ENCODE results near the gene PROX1.

PROX1 gene, protein sequence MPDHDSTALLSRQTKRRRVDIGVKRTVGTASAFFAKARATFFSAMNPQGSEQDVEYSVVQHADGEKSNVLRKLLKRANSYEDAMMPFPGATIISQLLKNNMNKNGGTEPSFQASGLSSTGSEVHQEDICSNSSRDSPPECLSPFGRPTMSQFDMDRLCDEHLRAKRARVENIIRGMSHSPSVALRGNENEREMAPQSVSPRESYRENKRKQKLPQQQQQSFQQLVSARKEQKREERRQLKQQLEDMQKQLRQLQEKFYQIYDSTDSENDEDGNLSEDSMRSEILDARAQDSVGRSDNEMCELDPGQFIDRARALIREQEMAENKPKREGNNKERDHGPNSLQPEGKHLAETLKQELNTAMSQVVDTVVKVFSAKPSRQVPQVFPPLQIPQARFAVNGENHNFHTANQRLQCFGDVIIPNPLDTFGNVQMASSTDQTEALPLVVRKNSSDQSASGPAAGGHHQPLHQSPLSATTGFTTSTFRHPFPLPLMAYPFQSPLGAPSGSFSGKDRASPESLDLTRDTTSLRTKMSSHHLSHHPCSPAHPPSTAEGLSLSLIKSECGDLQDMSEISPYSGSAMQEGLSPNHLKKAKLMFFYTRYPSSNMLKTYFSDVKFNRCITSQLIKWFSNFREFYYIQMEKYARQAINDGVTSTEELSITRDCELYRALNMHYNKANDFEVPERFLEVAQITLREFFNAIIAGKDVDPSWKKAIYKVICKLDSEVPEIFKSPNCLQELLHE

DNA sequence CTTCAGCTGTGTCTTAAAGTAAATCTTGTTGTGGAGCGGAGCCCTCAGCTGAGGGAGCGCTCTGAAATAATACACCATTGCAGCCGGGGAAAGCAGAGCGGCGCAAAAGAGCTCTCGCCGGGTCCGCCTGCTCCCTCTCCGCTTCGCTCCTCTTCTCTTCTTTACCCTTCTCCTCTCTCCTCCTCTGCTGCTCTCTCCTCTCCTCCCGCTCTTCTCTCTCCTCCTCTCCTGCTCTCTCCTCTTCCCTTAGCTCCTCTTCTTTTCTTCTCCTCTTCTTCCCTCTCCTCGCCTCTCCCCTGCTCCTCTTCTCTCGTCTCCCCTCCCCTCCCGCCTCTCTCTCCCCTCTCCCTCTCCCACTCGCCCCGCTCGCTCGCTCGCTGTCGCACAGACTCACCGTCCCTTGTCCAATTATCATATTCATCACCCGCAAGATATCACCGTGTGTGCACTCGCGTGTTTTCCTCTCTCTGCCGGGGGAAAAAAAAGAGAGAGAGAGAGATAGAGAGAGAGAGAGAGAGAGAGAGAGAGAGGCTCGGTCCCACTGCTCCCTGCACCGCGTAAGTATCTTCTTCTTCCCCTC is at the start of gene PROX1:
Gene PROX1, plus strand, starts transcription at position 47 of the 580 bp plus-strand sequence. CDS start 8,563 bp downstream, outside the sequence.
- no peak for DNase-seq (ENCODE audit: low read depth in 2 of 2)

DNA sequence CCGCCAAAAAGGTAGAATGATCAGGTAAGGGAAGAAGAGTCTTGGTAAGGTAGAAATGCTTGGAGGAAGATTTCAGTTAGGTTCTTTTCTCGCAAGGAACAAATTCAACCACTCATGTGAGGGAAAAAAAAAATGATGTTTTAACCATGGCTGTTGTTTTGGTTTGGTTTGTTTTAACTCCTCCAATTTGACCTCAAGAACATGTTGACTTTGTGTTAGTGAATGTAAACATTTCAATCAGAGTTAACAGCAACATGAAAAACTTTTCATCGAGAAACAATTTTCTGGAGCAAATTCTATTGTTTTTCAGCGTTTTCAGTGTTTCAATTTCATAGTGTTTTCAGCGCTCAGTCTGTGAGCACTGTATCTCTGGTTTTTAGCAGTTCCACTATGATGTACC is 49.0 kb upstream of the PROX1 start:
- no peak for DNase-seq (ENCODE audit: low read depth in 2 of 2)

DNA sequence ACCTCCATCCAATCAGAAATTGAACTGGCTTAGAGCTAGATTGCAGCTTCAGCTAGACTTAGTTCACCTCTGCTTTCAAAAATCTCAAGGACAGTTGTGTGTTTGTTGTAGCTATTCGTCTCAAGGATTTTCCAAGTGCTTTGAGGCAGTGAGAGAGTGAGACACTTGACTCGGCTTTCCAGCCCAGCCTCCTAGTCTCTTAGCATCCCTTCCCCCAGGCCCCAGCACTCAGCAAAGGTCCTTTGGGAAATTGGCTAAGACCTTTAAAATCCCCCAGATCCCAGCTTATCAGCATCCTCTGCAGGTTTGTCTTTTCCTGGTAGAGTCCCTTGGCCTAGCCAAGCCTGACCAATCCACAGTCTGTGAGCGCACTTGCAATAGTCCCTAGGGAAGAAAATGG is 47.9 kb upstream of the PROX1 start:
- DNase-seq (ENCODE audit: low read depth in 2 of 2): no peak

DNA sequence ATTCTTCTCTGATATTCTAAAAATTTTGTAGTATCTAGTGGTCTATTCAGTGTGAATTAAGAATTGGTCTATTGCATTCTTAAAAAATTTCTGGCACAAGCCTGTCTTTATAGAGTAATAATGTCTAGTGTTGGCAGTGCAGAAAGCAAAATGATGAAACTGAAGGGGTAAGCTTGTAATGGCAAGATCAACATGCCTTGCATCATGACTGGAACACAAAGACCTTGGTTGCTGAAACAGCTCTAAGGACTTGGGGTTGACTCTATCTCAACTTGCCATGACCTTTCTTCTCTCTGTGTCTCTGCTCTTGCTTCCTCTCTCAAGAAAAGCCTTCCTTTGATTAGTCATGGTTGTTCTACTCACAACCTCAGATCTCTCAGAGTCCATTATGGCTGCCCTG is 46.8 kb upstream of the PROX1 start:
- DNase-seq (ENCODE audit: low read depth in 2 of 2): no peak

DNA sequence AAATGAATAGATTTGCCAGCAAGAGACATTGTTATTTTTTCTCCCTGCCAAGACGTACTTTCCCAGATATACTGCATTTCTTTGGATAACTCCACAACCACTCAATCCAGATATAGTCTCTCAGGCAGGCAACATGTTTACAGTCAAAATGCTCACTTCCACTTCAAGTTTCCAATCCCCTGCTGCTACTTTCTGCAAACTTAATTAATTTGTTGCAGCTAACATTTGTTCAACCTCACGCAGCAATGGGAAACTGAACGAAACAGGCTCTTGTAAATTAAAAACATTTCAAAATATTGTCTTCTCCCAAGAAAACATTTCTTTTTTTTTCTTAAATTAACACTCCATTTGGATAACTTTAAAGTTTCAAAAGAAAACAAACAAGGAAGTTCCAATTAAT is 45.7 kb upstream of the PROX1 start:
- no peak for DNase-seq (ENCODE audit: low read depth in 2 of 2)

DNA sequence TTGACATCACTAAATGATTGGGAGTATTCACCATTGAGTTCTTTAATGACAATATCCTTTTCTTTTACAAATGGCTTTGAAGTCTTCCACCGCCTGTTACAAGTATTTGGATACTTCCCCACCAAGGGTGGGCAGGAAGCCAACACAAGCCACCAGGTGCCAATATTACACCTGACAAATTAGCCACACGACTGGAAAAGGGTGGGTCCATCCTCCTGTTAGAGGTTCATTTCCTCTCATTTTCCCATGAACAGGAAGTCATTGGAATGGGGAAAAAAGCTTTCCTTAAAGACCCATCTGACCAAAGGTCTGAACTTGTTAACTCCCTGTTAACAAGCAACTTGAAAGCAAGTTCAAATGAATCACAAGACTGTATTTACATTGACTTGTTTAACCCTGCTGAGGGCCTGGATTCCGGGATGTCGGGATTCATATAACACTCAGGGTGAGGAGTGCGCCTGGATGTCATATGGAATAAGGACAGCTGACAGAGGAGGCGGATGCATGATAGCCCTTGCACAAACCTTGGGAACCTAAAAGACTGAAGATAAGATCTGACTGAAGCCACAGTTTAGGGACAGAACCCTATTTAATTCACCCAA is 40.5 kb upstream of the PROX1 start:
- no peak for DNase-seq (ENCODE audit: low read depth in 2 of 2)

DNA sequence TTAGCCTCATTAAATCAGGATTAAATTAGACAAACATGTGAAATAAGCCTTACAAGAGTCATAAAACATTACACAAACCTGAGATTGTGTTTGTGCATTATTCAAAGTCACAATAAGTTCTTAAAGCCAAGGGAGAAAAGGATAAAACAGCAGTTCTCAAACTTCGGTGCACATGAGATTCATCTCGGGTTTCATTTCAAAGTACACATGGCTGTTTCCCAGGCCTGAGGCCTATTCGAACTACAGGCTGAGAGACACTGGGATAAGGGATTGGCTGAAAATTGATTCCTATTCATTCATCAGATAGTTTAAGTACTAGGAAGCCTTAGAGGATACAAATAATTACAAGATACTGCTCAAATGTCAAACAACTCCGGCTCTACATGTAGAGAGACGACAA is 35.9 kb upstream of the PROX1 start:
- DNase-seq (ENCODE audit: low read depth in 2 of 2): no peak

DNA sequence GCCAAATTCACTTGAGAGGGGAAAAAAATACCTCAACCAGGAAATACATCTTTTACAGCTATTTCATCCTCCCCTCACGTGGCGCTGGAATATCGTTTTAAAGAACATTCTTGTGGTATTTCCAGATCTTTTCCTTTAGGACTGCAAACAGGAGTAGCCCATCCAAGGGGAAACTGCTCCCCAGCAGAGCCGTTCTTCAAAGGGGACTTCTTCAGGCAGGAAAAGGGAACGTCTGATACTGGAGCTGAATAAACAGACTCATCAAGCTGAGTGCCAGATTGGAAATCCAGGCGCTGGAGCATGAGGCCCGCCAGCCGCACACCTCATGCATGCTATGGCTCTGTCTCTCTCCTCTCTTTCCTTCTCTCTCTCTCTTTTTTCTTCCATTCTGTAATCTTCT is 34.0 kb upstream of the PROX1 start:
- DNase-seq (ENCODE audit: low read depth in 2 of 2): no peak

DNA sequence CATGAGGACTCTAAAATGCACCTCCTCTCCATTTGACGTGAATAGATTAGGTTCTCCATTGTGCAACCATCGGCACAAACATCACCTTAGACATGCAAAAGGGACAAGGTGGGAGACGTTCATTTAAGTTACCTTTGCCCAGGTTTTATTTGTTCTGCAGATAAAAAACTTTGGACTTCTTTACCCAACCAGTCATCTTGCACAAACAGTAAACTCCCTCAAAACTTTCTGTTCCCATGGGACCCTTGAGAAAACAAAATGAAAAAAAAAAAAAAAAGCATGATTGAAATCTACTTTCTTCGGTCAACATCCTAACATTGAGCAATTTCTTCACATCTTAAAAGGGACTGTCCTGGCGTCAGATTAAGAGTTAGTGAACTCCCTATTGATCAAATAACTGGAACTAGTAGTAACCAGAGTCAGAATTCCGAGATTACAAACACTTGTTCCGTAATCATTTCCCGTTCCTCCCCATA is 31.4 kb upstream of the PROX1 start:
- no peak for DNase-seq (ENCODE audit: low read depth in 2 of 2)

DNA sequence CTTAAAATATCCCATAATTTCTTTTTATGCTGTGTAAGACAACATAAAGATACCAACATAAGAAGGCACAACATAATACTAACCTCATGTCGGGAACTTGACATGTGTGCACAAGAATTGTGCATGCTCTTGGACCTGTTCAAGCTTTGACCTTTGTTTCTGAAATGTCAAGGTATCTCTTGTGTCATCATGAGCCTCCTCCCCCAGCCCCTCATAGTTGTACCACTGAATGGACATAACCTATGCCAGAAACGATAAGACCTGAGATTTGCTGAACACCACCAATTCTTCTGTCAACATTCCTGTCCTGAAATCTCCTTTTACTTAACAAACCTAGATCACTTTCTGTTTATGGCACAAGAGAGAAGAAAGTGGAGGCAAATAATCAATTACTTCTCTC is 29.4 kb upstream of the PROX1 start:
- no peak for DNase-seq (ENCODE audit: low read depth in 2 of 2)

DNA sequence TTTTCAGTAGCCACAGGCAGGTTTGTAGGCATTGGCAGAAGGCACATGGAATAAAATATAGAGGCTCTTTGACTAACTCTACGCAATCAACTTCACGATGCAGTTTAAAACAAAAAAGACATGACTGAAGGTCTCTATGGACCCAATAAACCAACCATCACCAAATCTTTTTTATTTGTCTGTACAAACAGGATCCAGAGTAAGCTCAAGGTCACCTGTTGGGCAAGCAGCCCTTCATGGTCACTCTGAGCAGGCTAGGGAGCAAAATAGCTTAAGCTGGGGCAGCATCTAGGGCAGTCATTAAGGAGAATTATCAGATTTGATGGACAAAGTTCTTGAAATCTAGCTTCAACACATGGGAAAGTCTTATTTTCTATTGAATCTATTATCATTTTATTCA is 26.8 kb upstream of the PROX1 start:
- DNase-seq (ENCODE audit: low read depth in 2 of 2): no peak

DNA sequence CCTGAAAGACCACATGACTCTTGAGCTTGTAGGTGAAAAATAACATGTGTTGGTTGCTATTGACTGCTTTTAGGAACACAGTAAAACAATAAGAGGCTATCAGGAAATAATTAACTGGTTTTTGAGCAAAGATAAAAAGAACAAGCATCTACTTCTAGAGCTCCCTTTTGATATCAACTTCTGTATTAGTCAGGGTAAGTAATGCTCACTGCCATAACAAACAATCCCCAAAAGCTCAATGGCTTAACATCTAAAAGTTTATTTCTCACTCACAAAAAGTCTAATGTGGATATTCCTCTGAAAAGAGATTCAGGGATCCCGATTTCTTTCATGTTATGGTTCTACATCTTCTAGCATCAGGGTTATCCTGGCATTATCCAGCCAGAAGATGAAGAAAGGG is 25.3 kb upstream of the PROX1 start:
- no peak for DNase-seq (ENCODE audit: low read depth in 2 of 2)

DNA sequence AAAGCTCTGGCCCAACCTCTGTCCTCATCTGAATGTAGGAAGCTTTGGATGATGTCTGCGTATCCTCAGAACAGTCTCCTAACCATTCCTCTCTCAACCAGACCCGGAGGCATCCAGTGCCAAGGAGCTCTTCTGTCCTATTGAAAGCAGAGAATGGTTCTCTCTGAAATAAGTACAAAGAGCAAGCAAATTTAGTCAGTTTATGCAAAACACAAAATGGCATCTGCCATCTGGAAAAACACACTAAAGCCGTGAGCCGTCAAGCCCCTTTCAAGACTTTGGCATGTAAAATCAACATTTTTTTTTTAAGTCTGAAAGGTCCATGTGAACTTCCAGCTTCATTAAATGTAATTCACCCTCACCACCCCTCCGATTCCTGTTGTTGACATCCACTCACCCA is 21.7 kb upstream of the PROX1 start:
- DNase-seq (ENCODE audit: low read depth in 2 of 2): no peak

DNA sequence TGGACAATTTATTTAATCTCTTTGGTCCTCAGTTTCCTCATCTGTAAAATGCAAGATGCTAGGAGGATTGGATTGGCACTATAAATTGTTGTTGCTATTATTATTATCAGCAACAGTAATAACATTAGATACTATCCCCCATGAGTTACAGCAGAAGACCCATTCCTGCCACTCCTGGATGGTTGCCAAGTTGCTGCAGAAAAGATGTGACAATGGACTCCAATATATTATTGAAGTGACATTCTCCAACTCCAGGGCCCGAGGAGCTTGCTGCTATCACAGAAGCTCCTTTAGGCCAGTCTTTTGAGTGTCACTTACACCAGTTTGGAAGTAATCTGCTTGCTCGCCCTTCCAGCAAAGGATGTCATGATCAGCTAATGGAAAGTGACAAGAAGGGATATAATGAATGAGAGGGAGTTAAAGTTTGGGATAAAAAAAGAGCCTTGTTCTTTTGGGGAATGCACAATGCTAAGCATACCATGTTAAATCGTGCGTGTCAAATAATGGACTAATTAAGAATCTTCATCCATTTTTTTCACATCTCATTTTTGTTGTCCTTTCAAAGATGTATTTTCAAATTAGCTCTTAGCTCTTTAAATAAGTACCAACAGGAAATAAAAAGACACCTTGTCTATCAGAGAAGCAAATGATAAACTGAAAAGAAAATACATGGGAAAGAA is 19.5 kb upstream of the PROX1 start:
- no peak for DNase-seq (ENCODE audit: low read depth in 2 of 2)

DNA sequence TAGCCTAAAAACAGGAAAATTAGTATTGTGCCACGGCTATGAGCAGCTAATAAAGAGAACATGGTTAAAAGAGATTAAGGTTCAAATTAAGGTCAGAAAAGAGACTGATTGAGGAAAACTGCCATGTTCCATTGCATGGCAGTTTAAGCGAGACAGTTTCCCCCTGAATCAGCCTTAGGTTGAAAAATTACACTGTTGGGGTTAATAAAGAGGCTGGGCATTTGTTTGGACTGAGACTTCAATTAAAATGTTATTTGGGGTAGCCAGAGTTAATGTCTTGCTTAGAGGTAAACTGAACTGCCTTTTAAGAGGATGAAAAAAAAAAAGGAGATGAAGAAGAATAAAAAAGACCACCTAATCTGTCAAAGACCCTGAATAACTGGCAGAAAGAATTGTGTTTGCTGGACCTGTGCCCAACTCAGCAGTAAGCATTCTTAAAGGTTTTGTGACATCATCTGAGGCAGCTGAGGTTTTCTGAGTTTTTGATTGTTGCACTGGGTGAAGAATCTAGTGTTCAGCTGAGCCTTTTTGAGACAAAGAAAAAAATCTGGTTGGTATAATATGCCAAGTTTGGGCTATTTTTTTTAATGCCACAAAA is 17.7 kb upstream of the PROX1 start:
- no peak for DNase-seq (ENCODE audit: low read depth in 2 of 2)

DNA sequence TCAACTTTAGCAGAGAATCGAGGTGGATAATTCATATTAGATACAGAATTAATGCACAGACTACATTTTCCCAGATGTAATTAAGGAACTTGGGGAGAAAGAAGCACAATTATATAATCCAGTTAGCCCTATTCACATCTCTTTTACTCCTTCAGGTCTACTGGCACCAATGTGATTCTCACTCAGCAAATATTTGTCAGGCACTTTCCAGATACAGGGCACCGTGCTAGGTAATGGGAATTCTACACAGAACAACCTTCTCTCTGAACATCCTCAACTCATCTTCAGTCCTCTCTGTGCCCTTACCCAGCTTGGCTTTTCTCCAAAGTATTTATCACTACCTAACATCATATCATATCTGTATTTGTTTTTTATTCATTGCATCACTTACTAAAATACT is 15.6 kb upstream of the PROX1 start:
- DNase-seq (ENCODE audit: low read depth in 2 of 2): no peak

DNA sequence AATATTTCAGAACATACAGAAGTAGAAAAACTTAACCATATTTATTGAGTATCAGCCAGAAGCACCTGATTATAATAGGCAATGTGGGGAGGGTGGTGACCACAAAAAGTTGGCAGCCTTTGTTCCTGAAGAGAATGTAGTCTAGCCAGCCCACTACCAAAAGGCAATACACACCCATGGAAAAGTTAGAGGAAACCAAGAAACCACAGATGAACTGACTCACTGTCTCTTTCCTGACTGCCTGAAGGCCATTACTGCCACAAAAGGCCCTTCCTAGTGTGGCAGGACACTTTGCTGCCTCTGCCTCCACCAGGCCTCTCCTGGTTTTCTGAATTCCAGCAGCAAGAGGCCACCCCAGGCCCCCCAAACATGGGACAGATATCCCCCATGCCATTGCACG is 14.6 kb upstream of the PROX1 start:
- DNase-seq (ENCODE audit: low read depth in 2 of 2): no peak

DNA sequence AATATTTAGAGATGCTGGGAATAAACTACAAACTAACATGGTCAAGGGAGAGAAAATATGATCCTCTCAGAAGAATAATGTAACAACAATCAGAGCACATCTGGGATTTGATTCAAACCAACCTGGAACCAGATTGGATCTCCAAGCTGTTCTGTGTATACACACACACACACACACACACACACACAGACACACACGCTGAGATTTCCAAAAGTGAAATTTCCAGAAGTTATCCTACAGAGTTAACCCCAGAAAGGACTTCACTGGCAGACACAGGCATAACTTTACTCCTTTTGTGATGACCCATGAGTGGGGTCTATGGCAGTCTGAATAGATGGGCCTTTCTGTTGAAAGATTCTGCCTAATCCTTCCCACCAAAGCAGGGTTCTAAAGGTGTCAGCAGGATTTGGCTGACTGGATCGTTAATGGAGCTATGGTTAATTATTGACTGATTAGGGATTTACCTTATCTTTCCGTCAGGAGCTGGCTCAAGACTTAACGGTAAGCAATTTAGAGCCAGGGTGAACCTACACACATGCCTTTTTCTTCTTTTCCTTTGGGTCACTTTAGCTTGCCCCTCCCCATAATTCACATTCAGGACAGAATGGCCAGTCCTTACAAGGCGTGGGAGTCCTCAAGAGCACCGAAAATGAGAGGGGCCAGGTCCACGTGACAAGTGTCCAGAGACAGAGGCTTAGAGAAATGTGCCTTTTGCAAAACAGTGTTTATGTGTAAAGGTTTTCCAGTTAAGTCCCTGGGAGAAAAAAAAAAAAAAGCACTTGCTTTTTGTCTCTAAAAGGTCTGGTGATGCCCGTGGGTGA is 10.9 kb upstream of the PROX1 start:
- DNase-seq (ENCODE audit: low read depth in 2 of 2): no peak

DNA sequence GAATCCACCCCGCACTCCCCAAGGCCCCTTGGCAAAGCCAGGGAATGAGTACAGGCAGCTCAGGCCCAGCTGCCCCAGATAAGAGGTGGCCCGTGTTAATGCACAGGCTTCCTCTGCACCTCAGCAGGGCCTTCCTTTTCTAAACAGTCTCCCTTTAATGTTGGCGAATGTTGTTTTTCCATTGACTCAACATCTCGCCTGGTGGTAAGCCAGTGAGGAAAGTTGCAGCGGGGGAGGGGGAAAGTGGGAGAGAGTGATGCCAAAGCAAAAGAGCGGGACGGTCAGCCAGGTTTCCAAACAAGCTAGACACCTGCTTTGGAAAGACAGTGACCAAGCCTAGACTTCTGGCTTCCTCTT is 10.3 kb upstream of the PROX1 start:
- no peak for DNase-seq (ENCODE audit: low read depth in 2 of 2)

DNA sequence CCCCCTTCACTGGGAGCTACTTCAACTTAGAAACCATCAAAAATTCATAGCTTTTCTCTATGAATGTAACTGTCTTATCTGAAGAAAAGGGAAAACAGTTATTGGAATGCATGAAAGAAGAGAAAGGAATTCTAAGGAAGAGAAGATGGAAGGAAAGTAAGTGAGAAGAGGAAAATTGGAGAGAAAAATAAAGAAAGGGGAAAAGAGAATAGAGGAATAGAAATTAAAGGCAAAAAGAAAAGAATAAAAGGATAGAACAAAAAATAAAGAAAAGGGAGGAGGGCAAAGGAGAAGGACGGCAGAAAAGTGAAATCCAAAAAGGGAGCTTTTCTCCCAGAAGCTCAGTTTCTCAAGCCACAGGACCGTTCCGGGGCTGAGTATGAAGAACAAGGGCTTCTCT is 9.9 kb upstream of the PROX1 start:
- no peak for DNase-seq (ENCODE audit: low read depth in 2 of 2)

Measured in stimulated activated CD4-positive, alpha-beta T cell treated with anti-CD3 and anti-CD28 coated beads, Interleukin-12 subunit alpha, Interleukin-12 subunit beta, amount 100 ng/mL, for 24 hours (primary cell).